ENCODE data around the gene TSPAN18. TPM values are rescaled to one million over a fixed set of nuclear protein-coding genes. Genes with fewer than 3 reads are reported as not detected.

The TSPAN18 gene
- total and polyA plus RNA-seq, 2 experiments from 2014 or later: 6.0 to 10.6 TPM

DNA sequence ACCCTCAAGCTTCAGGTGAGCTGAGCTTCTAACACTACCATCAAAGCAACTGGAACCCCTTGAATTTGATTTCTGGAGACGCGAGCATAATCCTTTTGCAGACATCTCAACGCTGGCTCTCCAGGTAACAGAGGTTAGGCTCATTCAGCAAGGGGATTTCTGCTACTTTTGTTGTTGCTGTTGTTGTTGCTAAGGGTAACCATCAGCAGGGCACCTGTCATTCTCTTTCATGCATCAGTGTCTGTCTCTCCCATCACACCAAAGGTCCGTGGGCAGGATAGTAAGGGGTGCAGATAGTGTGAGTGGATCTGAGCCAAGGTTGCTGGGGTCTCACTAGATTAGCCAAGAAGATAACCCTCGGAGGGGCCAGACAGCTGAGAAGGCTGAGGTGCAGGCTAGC lies 133.6 kb downstream of the TSPAN18 start:
- no peak overlapping the region for H2AFZ ChIP-seq
- Mint-ChIP-seq H3K9me3 (no peaks in the 10 kb centered on the region), H3K4me1 (peaks cover 68% of the 10 kb centered on the region), H3K36me3 (ENCODE audit: low read depth) (no peaks in the 10 kb centered on the region; the same call in 2 of the 3 replicates), H3K27me3 (ENCODE audit: insufficient read depth, low read depth, poor library complexity) (peaks cover 15% of the 10 kb centered on the region), H3K4me3 (no peak overlapping the region), H3K27ac (no peak overlapping the region)
- no peaks in the 10 kb centered on the region for H3K9me2 ChIP-seq (ENCODE audit: insufficient read depth)
- H4K20me1 ChIP-seq (replicated peaks; ENCODE audit: insufficient read depth): no peaks in the 10 kb centered on the region
- no peaks in the 10 kb centered on the region for H3F3A ChIP-seq (replicated peaks; ENCODE audit: low read depth)
- no peaks in the 10 kb centered on the region for H3K36me3 ChIP-seq (ENCODE audit: insufficient read depth)
- no peak for TF ChIP-seq JUNB (IDR thresholded peaks at IDR 0.05; ENCODE audit: unreplicated experiment)
- no peaks in the 10 kb centered on the region for H3K79me2 ChIP-seq (replicated peaks; ENCODE audit: insufficient read depth)
- H3K4me3 ChIP-seq: no peak overlapping the region
- ATAC-seq (no peak), DNase-seq (ENCODE audit: low spot score) (no peak)
- H3K4me1 ChIP-seq (ENCODE audit: insufficient read depth): peaks cover 27% of the 10 kb centered on the region
- no peaks in the 10 kb centered on the region for H3K27me3 ChIP-seq (ENCODE audit: insufficient read depth)
- no peak overlapping the region for H3K4me2 ChIP-seq
- H3K27ac ChIP-seq (ENCODE audit: low read depth): no peak overlapping the region

DNA sequence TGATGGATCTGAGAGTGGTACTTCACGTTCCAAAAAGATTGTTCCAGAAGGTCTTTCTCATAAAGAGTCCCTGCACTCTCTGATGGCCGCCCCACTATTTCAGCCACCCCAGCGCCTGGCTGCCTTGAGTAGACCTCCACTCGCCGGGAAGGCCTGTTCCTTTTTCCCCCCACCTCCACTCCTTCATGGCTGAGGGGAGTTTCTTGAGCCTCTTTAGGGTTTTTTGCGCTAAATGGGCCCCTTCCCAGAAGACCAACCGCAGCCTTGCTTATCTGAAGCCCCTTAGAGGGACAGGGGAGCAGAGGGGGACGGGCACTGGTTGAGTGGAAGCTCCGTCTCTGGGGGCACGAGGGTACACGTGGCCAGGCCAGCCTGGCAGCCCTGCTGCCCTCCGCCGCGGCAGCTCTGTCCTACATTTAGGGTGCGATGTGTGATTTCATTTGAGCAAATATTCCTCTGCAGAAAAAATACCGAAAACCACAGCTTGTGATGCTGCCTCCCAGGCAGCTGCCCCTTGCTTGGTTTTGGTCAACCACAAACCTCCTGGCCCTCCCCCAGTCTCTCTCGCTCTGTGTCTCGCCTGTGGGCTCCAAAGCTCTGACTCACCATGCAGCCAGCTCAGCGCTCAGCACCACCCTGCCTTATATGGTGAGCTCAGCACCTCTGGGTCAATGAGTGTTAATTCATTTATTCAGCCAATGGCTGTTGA lies 135.2 kb downstream of the TSPAN18 start:
- DNase-seq (ENCODE audit: low spot score) (peak; percentile 64), ATAC-seq (peak; percentile 83)
- Histone ChIP-seq H3F3A (replicated peaks; ENCODE audit: low read depth) (no peaks in the 10 kb centered on the region), H3K9me2 (ENCODE audit: insufficient read depth) (no peaks in the 10 kb centered on the region), H3K36me3 (ENCODE audit: insufficient read depth) (no peaks in the 10 kb centered on the region), H3K27ac (ENCODE audit: low read depth) (peak overlapping the region; percentile 41; the same call in 1 of the 2 replicates), H3K27me3 (ENCODE audit: insufficient read depth) (no peaks in the 10 kb centered on the region), H4K20me1 (replicated peaks; ENCODE audit: insufficient read depth) (no peaks in the 10 kb centered on the region), H3K4me3 (no peak overlapping the region), H2AFZ (no peak overlapping the region), H3K4me2 (0 out of 2 replicates have a peak overlapping the region, but pooled peaks have one; percentile 45), H3K4me1 (ENCODE audit: insufficient read depth) (peaks cover 34% of the 10 kb centered on the region), H3K79me2 (replicated peaks; ENCODE audit: insufficient read depth) (no peaks in the 10 kb centered on the region)
- H3K27ac Mint-ChIP-seq: peak overlapping the region; percentile 49
- peaks cover 69% of the 10 kb centered on the region for H3K4me1 Mint-ChIP-seq
- peaks cover 17% of the 10 kb centered on the region for H3K27me3 Mint-ChIP-seq (ENCODE audit: insufficient read depth, low read depth, poor library complexity)
- TF ChIP-seq ZNF331 (CRISPR knock-in tag; IDR thresholded peaks at IDR 0.05; ENCODE audit: low read depth): no peak
- TF ChIP-seq STAT1 (IDR thresholded peaks at IDR 0.05; ENCODE audit: unreplicated experiment): no peak
- TF ChIP-seq, protein P1, sequence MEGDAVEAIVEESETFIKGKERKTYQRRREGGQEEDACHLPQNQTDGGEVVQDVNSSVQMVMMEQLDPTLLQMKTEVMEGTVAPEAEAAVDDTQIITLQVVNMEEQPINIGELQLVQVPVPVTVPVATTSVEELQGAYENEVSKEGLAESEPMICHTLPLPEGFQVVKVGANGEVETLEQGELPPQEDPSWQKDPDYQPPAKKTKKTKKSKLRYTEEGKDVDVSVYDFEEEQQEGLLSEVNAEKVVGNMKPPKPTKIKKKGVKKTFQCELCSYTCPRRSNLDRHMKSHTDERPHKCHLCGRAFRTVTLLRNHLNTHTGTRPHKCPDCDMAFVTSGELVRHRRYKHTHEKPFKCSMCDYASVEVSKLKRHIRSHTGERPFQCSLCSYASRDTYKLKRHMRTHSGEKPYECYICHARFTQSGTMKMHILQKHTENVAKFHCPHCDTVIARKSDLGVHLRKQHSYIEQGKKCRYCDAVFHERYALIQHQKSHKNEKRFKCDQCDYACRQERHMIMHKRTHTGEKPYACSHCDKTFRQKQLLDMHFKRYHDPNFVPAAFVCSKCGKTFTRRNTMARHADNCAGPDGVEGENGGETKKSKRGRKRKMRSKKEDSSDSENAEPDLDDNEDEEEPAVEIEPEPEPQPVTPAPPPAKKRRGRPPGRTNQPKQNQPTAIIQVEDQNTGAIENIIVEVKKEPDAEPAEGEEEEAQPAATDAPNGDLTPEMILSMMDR (conservative IDR thresholded peaks at IDR 0.05; ENCODE audit: low read depth in 2 of 2): no peak
- TF ChIP-seq, protein P2, sequence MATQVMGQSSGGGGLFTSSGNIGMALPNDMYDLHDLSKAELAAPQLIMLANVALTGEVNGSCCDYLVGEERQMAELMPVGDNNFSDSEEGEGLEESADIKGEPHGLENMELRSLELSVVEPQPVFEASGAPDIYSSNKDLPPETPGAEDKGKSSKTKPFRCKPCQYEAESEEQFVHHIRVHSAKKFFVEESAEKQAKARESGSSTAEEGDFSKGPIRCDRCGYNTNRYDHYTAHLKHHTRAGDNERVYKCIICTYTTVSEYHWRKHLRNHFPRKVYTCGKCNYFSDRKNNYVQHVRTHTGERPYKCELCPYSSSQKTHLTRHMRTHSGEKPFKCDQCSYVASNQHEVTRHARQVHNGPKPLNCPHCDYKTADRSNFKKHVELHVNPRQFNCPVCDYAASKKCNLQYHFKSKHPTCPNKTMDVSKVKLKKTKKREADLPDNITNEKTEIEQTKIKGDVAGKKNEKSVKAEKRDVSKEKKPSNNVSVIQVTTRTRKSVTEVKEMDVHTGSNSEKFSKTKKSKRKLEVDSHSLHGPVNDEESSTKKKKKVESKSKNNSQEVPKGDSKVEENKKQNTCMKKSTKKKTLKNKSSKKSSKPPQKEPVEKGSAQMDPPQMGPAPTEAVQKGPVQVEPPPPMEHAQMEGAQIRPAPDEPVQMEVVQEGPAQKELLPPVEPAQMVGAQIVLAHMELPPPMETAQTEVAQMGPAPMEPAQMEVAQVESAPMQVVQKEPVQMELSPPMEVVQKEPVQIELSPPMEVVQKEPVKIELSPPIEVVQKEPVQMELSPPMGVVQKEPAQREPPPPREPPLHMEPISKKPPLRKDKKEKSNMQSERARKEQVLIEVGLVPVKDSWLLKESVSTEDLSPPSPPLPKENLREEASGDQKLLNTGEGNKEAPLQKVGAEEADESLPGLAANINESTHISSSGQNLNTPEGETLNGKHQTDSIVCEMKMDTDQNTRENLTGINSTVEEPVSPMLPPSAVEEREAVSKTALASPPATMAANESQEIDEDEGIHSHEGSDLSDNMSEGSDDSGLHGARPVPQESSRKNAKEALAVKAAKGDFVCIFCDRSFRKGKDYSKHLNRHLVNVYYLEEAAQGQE (IDR thresholded peaks at IDR 0.05; ENCODE audit: unreplicated experiment): no peak
- no peak for TF ChIP-seq EZH2 (IDR thresholded peaks at IDR 0.05; ENCODE audit: low read depth, unreplicated experiment)
- H3K9me3 Mint-ChIP-seq: no peaks in the 10 kb centered on the region
- no peaks in the 10 kb centered on the region for H3K36me3 Mint-ChIP-seq (ENCODE audit: low read depth)
- no peak overlapping the region for H3K4me3 Mint-ChIP-seq

Measured in GM23338 (cell line).